GM19372 (cell line): ENCODE data around the gene FEV.
"Not testable (repeated sequence)": the region's sequence is repeated elsewhere in the genome, so short reads cannot be mapped to it uniquely, and the experiment has no call there.

ENCODE experiments used
- ATAC-seq: cut with Tn5 transposase; IDR thresholded peaks from one replicate; pipeline ENCODE4 v1.9.1; 2021; ENCODE audit warnings: mild to moderate bottlenecking, low read depth, moderate library complexity; ENCODE audit not compliant: unreplicated experiment

FEV gene

GRCh38 chr2:218946621-218947020 is 38.4 kb downstream of the FEV start:
- ATAC-seq, result no peak

DNA sequence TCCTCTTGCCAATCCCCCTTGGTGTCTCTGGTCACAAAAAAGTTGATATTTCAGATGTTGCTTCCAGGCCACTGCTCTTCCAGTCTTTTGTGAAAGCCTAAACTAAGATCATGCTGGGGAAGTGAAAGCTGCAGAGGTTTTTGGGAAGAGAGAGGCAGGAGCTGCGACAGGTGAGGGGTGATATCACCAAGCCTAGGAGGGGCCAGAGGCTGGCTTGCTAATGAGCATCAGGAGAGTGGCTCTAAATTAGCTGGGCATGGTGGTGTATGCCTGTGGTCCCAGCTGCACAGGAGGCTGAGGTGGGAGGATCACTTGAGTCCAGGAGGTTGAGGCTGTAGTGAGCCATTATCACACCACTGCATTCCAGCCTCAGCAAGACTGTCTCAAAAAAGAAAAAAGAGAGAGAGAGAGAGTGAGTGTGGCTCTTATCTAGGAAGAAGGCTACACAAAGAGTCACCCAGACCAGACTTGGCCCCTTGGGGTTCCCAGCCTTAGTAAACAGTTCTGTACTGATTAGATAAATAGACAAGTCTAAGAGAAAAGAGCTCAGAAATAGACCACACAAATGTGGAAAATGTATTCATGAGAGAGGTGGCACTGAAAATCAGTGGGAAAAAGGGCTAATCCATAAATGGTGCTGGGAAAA is 40.1 kb downstream of the FEV start:
- no peak for ATAC-seq

DNA sequence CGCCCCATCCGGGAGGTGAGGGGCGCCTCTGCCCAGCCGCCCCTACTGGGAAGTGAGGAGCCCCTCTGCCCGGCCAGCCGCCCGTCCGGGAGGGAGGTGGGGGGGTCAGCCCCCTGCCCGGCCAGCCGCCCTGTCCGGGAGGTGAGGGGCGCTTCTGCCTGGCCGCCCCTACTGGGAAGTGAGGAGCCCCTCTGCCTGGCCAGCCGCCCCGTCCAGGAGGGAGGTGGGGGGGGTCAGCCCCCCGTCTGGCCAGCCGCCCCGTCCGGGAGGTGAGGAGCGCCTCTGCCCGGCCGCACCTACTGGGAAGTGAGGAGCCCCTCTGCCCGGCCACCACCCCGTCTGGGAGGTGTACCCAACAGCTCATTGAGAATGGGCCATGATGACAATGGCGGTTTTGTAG is 53.2 kb downstream of the FEV start:
- not testable (repeated sequence) for ATAC-seq
